GM19395 (cell line): ENCODE data around the gene OR4F17.
"Not testable (repeated sequence)": the region's sequence is repeated elsewhere in the genome, so short reads cannot be mapped to it uniquely, and the experiment has no call there.

ENCODE experiments used
- ATAC-seq: cut with Tn5 transposase; IDR thresholded peaks from one replicate; pipeline ENCODE4 v1.9.1; 2021; ENCODE audit warnings: mild to moderate bottlenecking, moderate library complexity; ENCODE audit not compliant: unreplicated experiment

OR4F17 gene, protein sequence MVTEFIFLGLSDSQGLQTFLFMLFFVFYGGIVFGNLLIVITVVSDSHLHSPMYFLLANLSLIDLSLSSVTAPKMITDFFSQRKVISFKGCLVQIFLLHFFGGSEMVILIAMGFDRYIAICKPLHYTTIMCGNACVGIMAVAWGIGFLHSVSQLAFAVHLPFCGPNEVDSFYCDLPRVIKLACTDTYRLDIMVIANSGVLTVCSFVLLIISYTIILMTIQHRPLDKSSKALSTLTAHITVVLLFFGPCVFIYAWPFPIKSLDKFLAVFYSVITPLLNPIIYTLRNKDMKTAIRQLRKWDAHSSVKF

GRCh38 chr19:106804-107203 lies at the start of gene OR4F17:
Gene OR4F17, plus strand, starts transcription at chr19:107104. Its CDS starts 3,575 bp downstream, at chr19:110679.
- ATAC-seq = not testable (repeated sequence)

GRCh38 chr19:70793-71192 lies 36.1 kb upstream of the OR4F17 start:
- ATAC-seq = not testable (repeated sequence)

GRCh38 chr19:82864-83263 lies 24.0 kb upstream of the OR4F17 start:
- not testable (repeated sequence) for ATAC-seq

GRCh38 chr19:83626-84025 lies 23.3 kb upstream of the OR4F17 start:
- not testable (repeated sequence) for ATAC-seq

- ATAC-seq = not testable (repeated sequence)
Observed at GRCh38 chr19:90678-91077, 16.2 kb upstream of the OR4F17 start.

GRCh38 chr19:94794-95193 lies 12.1 kb upstream of the OR4F17 start:
- ATAC-seq = not testable (repeated sequence)

DNA sequence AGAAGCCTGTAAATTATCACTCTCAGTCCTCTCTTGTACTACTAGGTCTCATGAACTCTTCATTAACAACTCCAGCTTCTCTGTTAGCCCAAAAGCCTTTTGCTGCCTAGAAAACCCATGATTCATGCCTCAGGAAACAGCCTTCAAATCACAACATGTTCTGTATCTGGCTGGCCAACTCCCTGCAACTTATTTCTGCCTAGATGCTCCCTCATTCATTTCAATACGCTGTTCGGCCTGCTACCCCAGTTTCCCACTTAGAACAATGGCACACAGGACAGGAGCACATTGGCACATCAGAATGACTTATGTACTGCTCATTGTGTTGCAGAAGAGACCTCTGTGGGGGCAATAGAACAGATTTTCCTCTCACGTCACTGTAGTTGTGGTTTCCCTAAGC lies 9.3 kb upstream of the OR4F17 start:
- not testable (repeated sequence) for ATAC-seq

DNA sequence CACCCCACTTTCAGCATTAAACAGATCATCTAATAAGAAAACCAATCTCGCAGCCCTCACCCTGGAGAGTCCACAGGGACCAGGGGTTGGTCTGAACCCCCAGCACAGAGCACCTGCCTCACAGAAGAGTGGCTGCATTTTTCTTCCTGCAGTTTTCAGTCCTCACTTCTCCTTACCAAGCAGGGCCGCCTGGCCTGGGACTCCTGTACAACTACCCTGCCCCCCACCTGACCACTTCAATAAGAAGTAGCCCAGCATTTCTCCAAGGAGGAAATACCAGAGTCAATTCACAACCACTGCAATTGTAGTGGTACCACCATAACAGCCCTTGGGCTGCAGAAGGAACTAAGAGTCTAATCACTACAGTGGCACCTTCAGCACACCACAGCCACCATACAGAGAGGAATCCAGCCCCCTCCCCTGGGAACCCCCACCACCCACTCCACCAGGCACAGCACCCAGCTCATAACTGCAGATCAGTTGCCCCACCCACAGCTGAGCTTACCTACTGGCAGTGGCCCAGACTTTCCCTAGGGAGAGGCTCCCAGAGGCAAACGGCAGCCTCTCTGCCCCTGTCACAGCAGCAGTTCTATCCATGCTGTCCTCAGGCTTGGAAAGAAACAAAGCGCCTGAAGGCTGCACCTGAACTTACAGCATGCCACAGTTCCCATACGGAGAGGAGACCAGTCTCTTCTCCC lies 13.7 kb downstream of the OR4F17 start:
- not testable (repeated sequence) for ATAC-seq
